PFSK-1 (cell line): ENCODE measurements around the gene ARHGEF11.

ENCODE experiments used
- POLR2AphosphoS5 ChIP-seq: IDR thresholded peaks from 2 replicates; pipeline ENCODE4 v1.6.1; 2012; ENCODE audit warnings: low read depth, mild to moderate bottlenecking, control low read depth, low read length, moderate library complexity
- TAF1 ChIP-seq: IDR thresholded peaks from 2 replicates; pipeline ENCODE4 v1.6.1; 2012; ENCODE audit warnings: low read length, control low read depth, borderline replicate concordance; ENCODE audit not compliant: insufficient read depth
- TF ChIP-seq, protein P1 (sequence below), 2 experiments: IDR thresholded peaks; 2 replicates each; pipeline versions ENCODE4 v1.6.1 to v1.8.0; 2011 to 2012; ENCODE audit warnings: low read depth in 2 of 2, low read length in 2 of 2, control low read depth in 1 of 2, inconsistent platforms in 1 of 2, mild to moderate bottlenecking in 1 of 2, moderate library complexity in 1 of 2; ENCODE audit not compliant: insufficient read depth in 1 of 2

DNA sequence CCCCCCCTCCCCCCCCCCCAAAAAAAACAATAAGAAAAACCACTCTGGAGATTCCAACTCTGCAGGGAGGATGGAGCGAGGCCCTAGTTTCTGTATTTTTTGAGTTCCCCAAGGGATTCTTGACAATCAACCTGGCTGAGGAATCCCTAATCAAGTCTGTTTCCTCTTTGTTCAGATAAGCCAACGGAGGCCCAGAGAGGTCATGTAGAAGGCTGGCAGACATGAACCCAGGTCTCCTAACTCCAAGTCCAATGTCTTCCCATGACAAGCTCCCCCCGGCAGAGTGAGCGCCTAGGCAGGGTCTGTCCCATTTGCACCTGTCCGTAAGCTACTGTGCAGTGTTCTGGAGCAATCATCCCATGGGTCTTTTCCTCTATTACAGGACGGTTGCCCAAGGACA, 85.6 kb downstream of the ARHGEF11 start:
- TF ChIP-seq, protein P1, sequence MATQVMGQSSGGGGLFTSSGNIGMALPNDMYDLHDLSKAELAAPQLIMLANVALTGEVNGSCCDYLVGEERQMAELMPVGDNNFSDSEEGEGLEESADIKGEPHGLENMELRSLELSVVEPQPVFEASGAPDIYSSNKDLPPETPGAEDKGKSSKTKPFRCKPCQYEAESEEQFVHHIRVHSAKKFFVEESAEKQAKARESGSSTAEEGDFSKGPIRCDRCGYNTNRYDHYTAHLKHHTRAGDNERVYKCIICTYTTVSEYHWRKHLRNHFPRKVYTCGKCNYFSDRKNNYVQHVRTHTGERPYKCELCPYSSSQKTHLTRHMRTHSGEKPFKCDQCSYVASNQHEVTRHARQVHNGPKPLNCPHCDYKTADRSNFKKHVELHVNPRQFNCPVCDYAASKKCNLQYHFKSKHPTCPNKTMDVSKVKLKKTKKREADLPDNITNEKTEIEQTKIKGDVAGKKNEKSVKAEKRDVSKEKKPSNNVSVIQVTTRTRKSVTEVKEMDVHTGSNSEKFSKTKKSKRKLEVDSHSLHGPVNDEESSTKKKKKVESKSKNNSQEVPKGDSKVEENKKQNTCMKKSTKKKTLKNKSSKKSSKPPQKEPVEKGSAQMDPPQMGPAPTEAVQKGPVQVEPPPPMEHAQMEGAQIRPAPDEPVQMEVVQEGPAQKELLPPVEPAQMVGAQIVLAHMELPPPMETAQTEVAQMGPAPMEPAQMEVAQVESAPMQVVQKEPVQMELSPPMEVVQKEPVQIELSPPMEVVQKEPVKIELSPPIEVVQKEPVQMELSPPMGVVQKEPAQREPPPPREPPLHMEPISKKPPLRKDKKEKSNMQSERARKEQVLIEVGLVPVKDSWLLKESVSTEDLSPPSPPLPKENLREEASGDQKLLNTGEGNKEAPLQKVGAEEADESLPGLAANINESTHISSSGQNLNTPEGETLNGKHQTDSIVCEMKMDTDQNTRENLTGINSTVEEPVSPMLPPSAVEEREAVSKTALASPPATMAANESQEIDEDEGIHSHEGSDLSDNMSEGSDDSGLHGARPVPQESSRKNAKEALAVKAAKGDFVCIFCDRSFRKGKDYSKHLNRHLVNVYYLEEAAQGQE (IDR thresholded peaks at IDR 0.05; ENCODE audit: insufficient read depth in 1 of 2, low read depth in 2 of 2, low read length in 2 of 2) = no peak
- TF ChIP-seq POLR2AphosphoS5 = no peak
- TF ChIP-seq TAF1 = no peak
